Left ventricle myocardium inferior (tissue), 1 donor: ENCODE measurements around the gene PIGQ. TPM values are rescaled to one million over a fixed set of nuclear protein-coding genes. Genes with fewer than 3 reads are reported as not detected.

Source experiments
- DNase-seq: peaks from one replicate; pipeline ENCODE4 v3.0.0-alpha.2; 2020
- H3K27ac ChIP-seq: fragments of 200-600 bp; replicated peaks from 2 replicates; pipeline ENCODE4 v1.8.0; 2021
- H3K27me3 ChIP-seq: fragments of 200-600 bp; 2 replicates; pipeline ENCODE4 v1.8.0; 2021; ENCODE audit warnings: low read depth
- H3K36me3 ChIP-seq: fragments of 200-600 bp; 2 replicates; pipeline ENCODE4 v1.8.0; 2021
- H3K4me1 ChIP-seq: fragments of 200-600 bp; 2 replicates; pipeline ENCODE4 v1.8.0; 2021
- H3K4me3 ChIP-seq: fragments of 200-600 bp; 2 replicates; pipeline ENCODE4 v1.8.0; 2021; ENCODE audit warnings: mild to moderate bottlenecking, moderate library complexity
- H3K9me3 ChIP-seq: fragments of 200-600 bp; replicated peaks from 2 replicates; pipeline ENCODE4 v1.8.0; 2021
- CTCF ChIP-seq: fragments of 200-600 bp; IDR thresholded peaks from 2 replicates; pipeline ENCODE4 v1.8.0; 2021; ENCODE audit warnings: antibody characterized with exemption, mild to moderate bottlenecking, borderline replicate concordance
- intact Hi-C: fragments of 100-400 bp; cut with micrococcal nuclease; formaldehyde crosslinking; loops from one replicate; pipeline ENCODE4 v1.11.0; 2022
- total RNA-seq: library from RNA; stranded (reverse); fragmentation: NEBNext Ultra II Directional; extraction: Animal tissue kit (Norgen Biotek cat#: 25700); gene quantifications from one replicate; pipeline ENCODE4 v1.2.1, GENCODE V29; 2021
- donor health status: DM: no; HTN: yes; CAD: no; lungs with severe emphysema.

PIGQ gene
- total RNA-seq, 1 donor from 2014 or later: 21.4 TPM

GRCh38 chr16:568401-569258 is 1.1 kb upstream of the PIGQ start:
- intact Hi-C loops: no loop called here
- Histone ChIP-seq H3K27me3 (peaks cover 15% of the 10 kb centered on the region), H3K4me3 (peak overlapping the region; percentile 80), H3K36me3 (no peaks in the 10 kb centered on the region), H3K9me3 (no peaks in the 10 kb centered on the region), H3K4me1 (peaks cover 48% of the 10 kb centered on the region), H3K27ac (peak overlapping the region; percentile 89)
- no peak for TF ChIP-seq CTCF
- no peak for DNase-seq

- Histone ChIP-seq H3K27me3 (no peaks in the 10 kb centered on the region), H3K36me3 (peaks cover 21% of the 10 kb centered on the region), H3K4me3 (no peak overlapping the region), H3K27ac (no peak overlapping the region), H3K4me1 (peaks cover 25% of the 10 kb centered on the region), H3K9me3 (no peaks in the 10 kb centered on the region)
- TF ChIP-seq CTCF: no peak
- intact Hi-C loops: no loop called here
- DNase-seq: no peak
Measured at GRCh38 chr16:572865-573650, 3.3 kb downstream of the PIGQ start.

GRCh38 chr16:574021-574760 is 4.4 kb downstream of the PIGQ start:
- Histone ChIP-seq H3K4me3 (no peak overlapping the region), H3K9me3 (no peaks in the 10 kb centered on the region), H3K36me3 (peaks cover 21% of the 10 kb centered on the region), H3K27ac (no peak overlapping the region), H3K27me3 (no peaks in the 10 kb centered on the region), H3K4me1 (peaks cover 19% of the 10 kb centered on the region)
- intact Hi-C loops: no loop called here
- no peak for DNase-seq
- no peak for TF ChIP-seq CTCF

- H3K27ac ChIP-seq: no peak overlapping the region
- H3K27me3 ChIP-seq: no peaks in the 10 kb centered on the region
- H3K4me3 ChIP-seq: no peak overlapping the region
- intact Hi-C loops: no loop called here
- H3K9me3 ChIP-seq: no peaks in the 10 kb centered on the region
- H3K36me3 ChIP-seq: peaks cover 21% of the 10 kb centered on the region
- H3K4me1 ChIP-seq: peaks cover 10% of the 10 kb centered on the region
- DNase-seq: no peak
- no peak for TF ChIP-seq CTCF
Measured at GRCh38 chr16:575354-576196, 5.8 kb downstream of the PIGQ start.
